Activated B cell treated with CpG ODN at 0.5 μM for 24 hours (primary cell): ENCODE data around the gene RRAGA. TPM values are rescaled to one million over a fixed set of nuclear protein-coding genes. Genes with fewer than 3 reads are reported as not detected.
"Not testable (repeated sequence)": the region's sequence is repeated elsewhere in the genome, so short reads cannot be mapped to it uniquely, and the experiment has no call there.

Source experiments
- ATAC-seq: fragments of 200-7000 bp; cut with Tn5 transposase; one replicate; pipeline ENCODE4 v1.10.0; 2021; ENCODE audit warnings: low read depth, mild to moderate bottlenecking, moderate library complexity
- CTCF ChIA-PET: fragments of 350-600 bp; sonication (Branson Sonifier 250); formaldehyde crosslinking; loops from one replicate; lab custom pipeline; 2021; ENCODE audit warnings: antibody characterized with exemption; lab: Charles Lee
- POLR2A ChIA-PET: fragments of 350-600 bp; sonication (Branson Sonifier 250); formaldehyde crosslinking; loops from one replicate; lab custom pipeline; 2021; ENCODE audit warnings: antibody characterized with exemption; lab: Charles Lee
- DNase-seq: peaks from one replicate; pipeline ENCODE4 v3.0.0; 2022
- H3K27ac Mint-ChIP-seq: one replicate; pipeline ENCODE4 v1.8.0; 2020; ENCODE audit warnings: mixed read lengths
- H3K27me3 Mint-ChIP-seq: one replicate; pipeline ENCODE4 v1.8.0; 2021; ENCODE audit warnings: mixed read lengths
- H3K36me3 Mint-ChIP-seq: one replicate; pipeline ENCODE4 v1.8.0; 2021; ENCODE audit warnings: low read depth, mixed read lengths
- H3K4me1 Mint-ChIP-seq: one replicate; pipeline ENCODE4 v1.8.0; 2021; ENCODE audit warnings: mixed read lengths
- H3K4me3 Mint-ChIP-seq: one replicate; pipeline ENCODE4 v1.8.0; 2020; ENCODE audit warnings: mild to moderate bottlenecking, mixed read lengths
- H3K9me3 Mint-ChIP-seq: one replicate; pipeline ENCODE4 v1.8.0; 2020; ENCODE audit warnings: mixed read lengths
- intact Hi-C: fragments of 100-400 bp; cut with micrococcal nuclease; formaldehyde crosslinking; loops from one replicate; pipeline ENCODE4 v1.15.1; 2024
- total RNA-seq: library from RNA; stranded (reverse); gene quantifications from 2 replicates; pipeline ENCODE4 v1.2.3, GENCODE V29; 2022
- TF ChIP-seq, protein P1 (sequence below): fragments of 200-600 bp; IDR thresholded peaks from one replicate; pipeline ENCODE4 v1.8.0; 2022; ENCODE audit warnings: antibody characterized with exemption, mild to moderate bottlenecking

The RRAGA gene
- total RNA-seq, 1 donor from 2014 or later: 45.0 TPM

DNA sequence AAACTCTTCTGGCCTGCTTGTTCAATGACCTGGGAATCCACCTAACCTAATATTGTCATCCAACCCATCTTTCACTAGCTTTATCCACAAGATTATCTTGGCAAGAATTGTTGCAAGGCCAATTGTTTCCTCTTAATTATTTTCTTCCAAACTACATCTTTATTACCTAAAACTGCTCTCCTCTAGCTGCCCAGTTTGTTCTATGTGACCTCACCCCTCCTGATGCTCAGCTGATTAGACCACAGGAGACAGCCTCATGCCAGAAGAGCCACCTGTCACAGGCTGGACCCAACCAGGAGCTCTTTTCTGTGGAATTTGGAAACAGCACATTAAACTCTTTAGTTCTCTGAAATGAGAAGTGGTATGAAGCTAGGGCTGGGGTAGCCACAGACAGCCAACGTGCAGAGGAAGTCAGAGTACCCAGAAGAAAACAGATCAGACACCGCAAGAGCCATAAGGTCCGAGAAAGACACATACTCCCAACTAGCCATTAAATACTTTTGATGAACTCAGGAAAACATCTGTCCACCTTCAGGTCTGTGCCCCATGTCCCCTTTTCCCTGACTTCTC lies 28.3 kb upstream of the RRAGA start:
- TF ChIP-seq, protein P1, sequence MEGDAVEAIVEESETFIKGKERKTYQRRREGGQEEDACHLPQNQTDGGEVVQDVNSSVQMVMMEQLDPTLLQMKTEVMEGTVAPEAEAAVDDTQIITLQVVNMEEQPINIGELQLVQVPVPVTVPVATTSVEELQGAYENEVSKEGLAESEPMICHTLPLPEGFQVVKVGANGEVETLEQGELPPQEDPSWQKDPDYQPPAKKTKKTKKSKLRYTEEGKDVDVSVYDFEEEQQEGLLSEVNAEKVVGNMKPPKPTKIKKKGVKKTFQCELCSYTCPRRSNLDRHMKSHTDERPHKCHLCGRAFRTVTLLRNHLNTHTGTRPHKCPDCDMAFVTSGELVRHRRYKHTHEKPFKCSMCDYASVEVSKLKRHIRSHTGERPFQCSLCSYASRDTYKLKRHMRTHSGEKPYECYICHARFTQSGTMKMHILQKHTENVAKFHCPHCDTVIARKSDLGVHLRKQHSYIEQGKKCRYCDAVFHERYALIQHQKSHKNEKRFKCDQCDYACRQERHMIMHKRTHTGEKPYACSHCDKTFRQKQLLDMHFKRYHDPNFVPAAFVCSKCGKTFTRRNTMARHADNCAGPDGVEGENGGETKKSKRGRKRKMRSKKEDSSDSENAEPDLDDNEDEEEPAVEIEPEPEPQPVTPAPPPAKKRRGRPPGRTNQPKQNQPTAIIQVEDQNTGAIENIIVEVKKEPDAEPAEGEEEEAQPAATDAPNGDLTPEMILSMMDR: no peak
- Mint-ChIP-seq H3K4me1 (no peaks in the 10 kb centered on the region), H3K27me3 (peaks cover 3% of the 10 kb centered on the region), H3K9me3 (no peaks in the 10 kb centered on the region), H3K27ac (no peak overlapping the region), H3K4me3 (no peak overlapping the region), H3K36me3 (no peaks in the 10 kb centered on the region)
- ChIA-PET CTCF (interaction anchor here (1.0 kb wide), 1 partner anchor 8 kb away, joined by 3 read pairs; no protein-coding TSS in a partner anchor), POLR2A (no interaction called here)
- DNase-seq (no peak), ATAC-seq (no peak)
- intact Hi-C loops: no loop called here

DNA sequence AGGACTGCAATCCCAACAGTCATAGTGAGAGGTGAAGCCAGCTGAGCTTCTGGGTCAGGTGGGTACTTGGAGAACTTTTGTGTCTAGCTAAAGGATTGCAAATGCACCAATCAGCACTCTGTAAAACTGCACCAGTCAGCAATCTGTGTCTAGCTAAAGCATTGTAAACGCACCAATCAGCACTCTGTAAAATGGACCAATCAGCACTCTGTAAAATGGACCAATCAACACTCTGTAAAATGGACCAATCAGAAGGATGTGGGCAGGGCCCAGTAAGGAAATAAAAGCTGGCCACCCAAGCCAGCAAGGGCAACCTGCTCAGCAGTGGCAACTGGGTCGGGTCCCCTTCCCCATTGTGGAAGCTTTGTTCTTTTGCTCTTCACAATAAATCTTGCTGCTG lies 27.6 kb upstream of the RRAGA start:
- H3K27me3 Mint-ChIP-seq, DNase-seq, H3K9me3 Mint-ChIP-seq, ATAC-seq, H3K27ac Mint-ChIP-seq, POLR2A ChIA-PET, H3K4me3 Mint-ChIP-seq, H3K4me1 Mint-ChIP-seq, CTCF ChIA-PET, intact Hi-C loops, H3K36me3 Mint-ChIP-seq: not testable (repeated sequence)

DNA sequence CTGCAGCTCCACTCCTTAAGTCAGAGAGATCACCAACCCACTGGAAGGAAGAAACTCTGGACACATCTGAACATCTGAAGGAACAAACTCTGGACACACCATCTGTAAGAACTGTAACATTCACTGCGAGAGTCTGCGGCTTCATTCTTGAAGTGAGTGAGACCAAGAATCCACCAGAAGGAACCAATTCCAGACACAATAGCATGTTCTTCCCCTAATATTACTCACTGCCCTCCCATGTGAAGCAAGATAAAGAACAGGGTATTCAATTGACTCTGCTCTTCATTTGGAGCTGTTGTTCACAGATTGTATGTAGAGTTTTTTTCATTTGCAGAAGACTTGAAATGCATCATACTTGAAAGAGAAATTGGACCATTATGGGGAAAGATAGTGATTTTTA lies 27.0 kb upstream of the RRAGA start:
- Mint-ChIP-seq H3K27ac (no peak overlapping the region), H3K4me1 (no peaks in the 10 kb centered on the region), H3K4me3 (no peak overlapping the region), H3K36me3 (no peaks in the 10 kb centered on the region), H3K27me3 (peaks cover 3% of the 10 kb centered on the region), H3K9me3 (no peaks in the 10 kb centered on the region)
- intact Hi-C loops: no loop called here
- CTCF ChIA-PET: no interaction called here
- POLR2A ChIA-PET: no interaction called here
- TF ChIP-seq, protein P1: no peak
- ATAC-seq (no peak), DNase-seq (no peak)

DNA sequence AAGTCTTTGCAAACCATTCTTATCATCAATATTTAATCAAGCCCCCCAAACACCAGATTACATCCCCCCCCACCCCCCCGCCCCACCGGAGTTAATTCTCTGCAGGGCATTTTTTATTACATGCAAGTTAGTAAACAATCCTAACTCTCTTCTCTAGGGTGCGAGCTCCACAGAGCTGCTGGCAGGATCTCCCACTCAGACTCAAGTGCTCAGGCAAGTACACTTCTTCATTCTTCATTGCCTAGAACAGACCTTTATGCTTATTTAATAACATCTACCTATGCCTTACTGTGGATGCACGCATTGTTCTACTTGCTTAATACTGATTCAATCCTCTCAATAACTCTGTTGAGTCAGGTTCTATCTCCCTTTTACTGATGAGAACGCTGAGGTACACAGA lies 26.1 kb upstream of the RRAGA start:
- Mint-ChIP-seq H3K4me1 (no peaks in the 10 kb centered on the region), H3K9me3 (no peaks in the 10 kb centered on the region), H3K36me3 (no peaks in the 10 kb centered on the region), H3K27ac (no peak overlapping the region), H3K4me3 (no peak overlapping the region), H3K27me3 (peaks cover 3% of the 10 kb centered on the region)
- ChIA-PET CTCF (no interaction called here), POLR2A (no interaction called here)
- DNase-seq: no peak
- no peak for ATAC-seq
- intact Hi-C loops: no loop called here
- TF ChIP-seq, protein P1: no peak

DNA sequence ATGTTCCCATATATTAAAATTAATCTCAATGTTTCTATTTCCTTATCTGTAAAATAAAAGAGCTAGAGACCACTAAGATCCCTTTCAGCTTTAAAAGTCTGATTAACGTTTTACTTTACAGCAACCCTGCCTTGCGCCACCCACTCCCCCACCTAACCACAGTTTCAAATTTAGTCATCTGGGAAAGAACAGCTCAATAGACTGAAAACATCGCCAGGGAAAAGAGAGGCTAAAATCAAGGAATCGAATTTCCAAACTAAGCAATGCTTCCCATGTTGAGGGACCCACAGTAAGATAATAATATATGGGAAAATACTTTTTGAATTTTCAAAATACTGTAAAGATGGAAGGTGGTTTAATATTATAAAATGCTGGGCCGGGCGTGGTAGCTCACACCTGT lies 22.9 kb upstream of the RRAGA start:
- Mint-ChIP-seq H3K27me3 (peaks cover 8% of the 10 kb centered on the region), H3K36me3 (no peaks in the 10 kb centered on the region), H3K9me3 (no peaks in the 10 kb centered on the region), H3K4me3 (no peak overlapping the region), H3K27ac (no peak overlapping the region), H3K4me1 (peaks cover 2% of the 10 kb centered on the region)
- POLR2A ChIA-PET: no interaction called here
- intact Hi-C loops: no loop called here
- ATAC-seq (no peak), DNase-seq (no peak)
- CTCF ChIA-PET: interaction anchor here (4.1 kb wide), 1 partner anchor 772 kb away, joined by 16 read pairs; no protein-coding TSS in a partner anchor
- TF ChIP-seq, protein P1: no peak

DNA sequence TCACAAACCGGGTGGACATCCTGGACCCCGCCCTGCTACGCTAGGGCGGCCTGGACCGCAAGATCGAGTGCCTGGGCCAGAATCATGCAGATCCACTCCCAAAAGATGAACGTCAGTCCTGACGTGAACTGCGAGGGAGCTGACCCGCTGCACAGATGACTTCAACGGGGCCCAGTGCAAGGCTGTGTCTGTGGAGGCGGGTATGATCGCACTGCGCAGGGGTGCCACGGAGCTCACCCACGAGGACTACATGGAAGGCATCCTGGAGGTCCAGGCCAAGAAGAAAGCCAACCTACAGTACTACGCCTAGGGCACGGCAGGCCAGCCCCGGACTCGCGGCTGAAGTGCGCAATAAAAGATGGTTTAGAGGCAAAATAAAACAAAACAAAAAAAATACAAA lies 21.4 kb upstream of the RRAGA start:
- DNase-seq: no peak
- intact Hi-C loops: no loop called here
- ChIA-PET CTCF (interaction anchor here (2.0 to 4.1 kb wide), 2 partner anchors 21 to 773 kb away, joined by 4 to 16 read pairs; partner anchors contain the start of gene RRAGA), POLR2A (no interaction called here)
- Mint-ChIP-seq H3K9me3 (no peaks in the 10 kb centered on the region), H3K4me1 (peaks cover 2% of the 10 kb centered on the region), H3K27me3 (peaks cover 8% of the 10 kb centered on the region), H3K27ac (no peak overlapping the region), H3K4me3 (no peak overlapping the region), H3K36me3 (no peaks in the 10 kb centered on the region)
- ATAC-seq: no peak
- TF ChIP-seq, protein P1: no peak
